Common myeloid progenitor, CD34-positive (primary cell): Measurements from ENCODE around the gene FKBP15.
"Not testable (repeated sequence)": the region's sequence is repeated elsewhere in the genome, so short reads cannot be mapped to it uniquely, and the experiment has no call there.

ENCODE experiments used
- CTCF ChIA-PET: fragments of 350-600 bp; sonication (Branson Sonifier 250); formaldehyde crosslinking; loops from one replicate; lab custom pipeline; 2021; ENCODE audit warnings: antibody characterized with exemption; lab: Charles Lee
- POLR2A ChIA-PET: fragments of 350-600 bp; sonication (Branson Sonifier 250); formaldehyde crosslinking; loops from one replicate; lab custom pipeline; 2021; ENCODE audit warnings: antibody characterized with exemption; lab: Charles Lee
- DNase-seq, 3 donors: peaks; one replicate each; pipeline versions ENCODE4 v3.0.0 to v3.0.0-alpha.2; 2013
- H3K27ac ChIP-seq, 2 experiments: 1 replicate in 1 of 2; 2 replicates in 1 of 2; pipeline ENCODE4 v1.7.0; 2013; ENCODE audit warnings: inconsistent platforms in 2 of 2, low read length in 2 of 2, mild to moderate bottlenecking in 2 of 2, low read depth in 1 of 2, moderate library complexity in 1 of 2; ENCODE audit not compliant: severe bottlenecking in 2 of 2, insufficient read depth in 1 of 2, poor library complexity in 1 of 2
- H3K27me3 ChIP-seq, 5 experiments: replicated peaks in 2 of 5; 1 replicate in 3 of 5; 2 replicates in 2 of 5; pipeline versions ENCODE4 v1.6.1 to v1.7.0; 2013; ENCODE audit warnings: low read length in 4 of 5, mild to moderate bottlenecking in 2 of 5, moderate library complexity in 2 of 5, inconsistent platforms in 1 of 5; ENCODE audit not compliant: insufficient read depth in 5 of 5, control insufficient read depth in 4 of 5
- H3K36me3 ChIP-seq, 4 experiments: 1 replicate in 2 of 4; 2 replicates in 2 of 4; pipeline versions ENCODE4 v1.6.1 to v1.7.0; 2013; ENCODE audit warnings: low read length in 3 of 4, control low read depth in 1 of 4, mild to moderate bottlenecking in 1 of 4; ENCODE audit not compliant: control insufficient read depth in 4 of 4, insufficient read depth in 4 of 4
- H3K4me1 ChIP-seq, 4 experiments: 1 replicate in 3 of 4; 2 replicates in 1 of 4; pipeline versions ENCODE4 v1.6.1 to v1.7.1; 2013; ENCODE audit warnings: low read length in 3 of 4, mild to moderate bottlenecking in 3 of 4, control low read depth in 1 of 4, inconsistent platforms in 1 of 4, moderate library complexity in 1 of 4; ENCODE audit not compliant: control insufficient read depth in 4 of 4, insufficient read depth in 4 of 4; ENCODE audit errors: control extremely low read depth in 1 of 4
- H3K4me3 ChIP-seq, 7 experiments: 1 replicate in 4 of 7; 2 replicates in 3 of 7; pipeline versions ENCODE4 v1.5.1 to v1.7.0; 2013; ENCODE audit warnings: mild to moderate bottlenecking in 7 of 7, low read length in 6 of 7, moderate library complexity in 6 of 7, inconsistent platforms in 2 of 7, low read depth in 2 of 7, control low read depth in 1 of 7; ENCODE audit not compliant: insufficient read depth in 4 of 7, control insufficient read depth in 1 of 7; ENCODE audit errors: extremely low read depth in 1 of 7
- H3K9me3 ChIP-seq, 5 experiments: 1 replicate in 4 of 5; 2 replicates in 1 of 5; pipeline versions ENCODE4 v1.6.1 to v1.7.1; 2013; ENCODE audit warnings: low read length in 4 of 5, mild to moderate bottlenecking in 2 of 5, inconsistent platforms in 1 of 5, low read depth in 1 of 5, moderate library complexity in 1 of 5; ENCODE audit not compliant: control insufficient read depth in 4 of 5, insufficient read depth in 2 of 5; ENCODE audit errors: control extremely low read depth in 1 of 5
- WGBS: methylation state at CpG from one replicate; pipeline ENCODE4 v1.1.5; 2013; ENCODE audit not compliant: insufficient coverage; 5-methylcytosine and 5-hydroxymethylcytosine counted together

The FKBP15 gene

DNA sequence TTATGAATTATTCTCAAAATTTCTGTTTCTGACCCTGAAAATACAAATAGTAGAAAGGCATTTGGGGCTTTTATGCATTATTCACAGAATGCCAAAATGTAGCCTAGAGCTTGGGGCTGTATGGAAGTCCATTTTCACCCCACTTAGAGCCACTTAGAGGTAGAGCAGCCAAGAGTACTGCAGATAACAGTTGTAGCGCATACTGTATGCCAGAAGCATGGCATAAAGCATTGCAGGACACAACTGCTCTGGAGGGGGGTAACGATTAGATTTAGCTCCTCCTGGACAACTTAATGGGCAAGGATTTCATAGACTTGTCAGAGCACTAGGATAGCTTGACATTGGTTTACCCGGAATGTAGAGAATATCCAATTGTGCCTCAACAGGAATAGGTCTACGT, 15.9 kb upstream of the FKBP15 start:
- WGBS: 98% methylated on average over 4 of the region's 4 CpGs
- H3K4me3 ChIP-seq: no peak overlapping the region
- H3K9me3 ChIP-seq: no peaks in the 10 kb centered on the region
- peaks cover 3 to 17% (median 13%) of the 10 kb centered on the region in 4 experiments for H3K4me1 ChIP-seq
- H3K27me3 ChIP-seq: no peaks in the 10 kb centered on the region
- no peak for DNase-seq
- H3K36me3 ChIP-seq: no peaks in the 10 kb centered on the region
- ChIA-PET CTCF (interaction anchor here (1.0 kb wide), 1 partner anchor 9 kb away, joined by 3 read pairs; no protein-coding TSS in a partner anchor), POLR2A (no interaction called here)
- H3K27ac ChIP-seq: no peak overlapping the region

DNA sequence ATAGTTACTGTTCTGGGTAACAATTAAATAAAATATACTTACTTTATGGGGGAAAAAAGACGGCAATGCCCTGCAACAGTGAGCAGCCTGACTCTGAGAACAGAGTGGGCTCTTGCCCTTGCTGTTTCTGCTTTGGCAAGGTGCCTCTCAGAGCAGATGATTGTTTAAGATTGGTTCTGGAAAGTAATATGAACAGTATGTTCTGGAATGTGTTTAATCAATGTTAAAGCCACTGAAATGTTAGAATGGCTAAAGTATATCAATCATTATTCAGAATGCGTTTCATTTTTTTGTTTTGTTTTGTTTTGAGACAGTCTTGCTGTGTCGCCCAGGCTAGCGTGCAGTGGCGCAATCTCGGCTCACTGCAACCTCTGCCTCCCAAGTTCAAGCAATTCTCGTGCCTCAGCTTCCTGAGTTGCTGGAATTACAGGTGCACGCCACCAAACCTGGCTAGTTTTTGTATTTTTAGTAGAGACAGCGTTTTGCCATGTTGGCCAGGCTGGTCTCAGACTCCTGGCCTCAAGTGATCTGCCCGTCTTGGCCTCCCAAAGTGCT, 14.7 kb upstream of the FKBP15 start:
- H3K9me3 ChIP-seq, POLR2A ChIA-PET, H3K4me3 ChIP-seq, H3K27me3 ChIP-seq, DNase-seq, H3K36me3 ChIP-seq, CTCF ChIA-PET, H3K27ac ChIP-seq: not testable (repeated sequence)
- 96% methylated on average over 5 of the region's 10 CpGs for WGBS
- peaks cover 5 to 21% (median 13%) of the 10 kb centered on the region in 4 experiments for H3K4me1 ChIP-seq

DNA sequence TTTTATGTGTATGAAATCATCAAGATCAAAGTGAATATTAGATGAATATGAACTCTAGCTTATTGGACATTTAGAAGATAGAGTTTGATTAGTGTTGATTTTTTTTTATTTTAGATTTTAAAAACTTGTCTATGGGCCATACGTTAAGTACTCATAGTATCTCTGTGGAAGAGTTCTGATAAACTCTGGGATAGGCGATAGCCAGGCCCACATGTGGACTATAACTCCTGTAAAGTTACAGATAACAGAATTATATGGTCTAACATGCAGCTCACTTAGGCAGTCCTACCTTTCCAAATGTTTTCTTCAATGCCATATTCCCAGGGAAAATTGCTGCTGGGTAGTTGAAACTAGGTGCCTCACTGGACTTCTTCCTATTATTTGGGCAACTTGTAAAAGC, 10.6 kb upstream of the FKBP15 start:
- CTCF ChIA-PET: interaction anchor here (0.7 to 1.8 kb wide), 5 partner anchors 8 to 22 kb away, joined by 3 to 6 read pairs (median 4); no protein-coding TSS in a partner anchor
- no peak for DNase-seq
- Histone ChIP-seq H3K4me3 (no peak overlapping the region), H3K27me3 (no peaks in the 10 kb centered on the region), H3K36me3 (no peaks in the 10 kb centered on the region), H3K4me1 (peaks cover 5 to 21% (median 18%) of the 10 kb centered on the region in 4 experiments), H3K27ac (no peak overlapping the region), H3K9me3 (no peaks in the 10 kb centered on the region)
- POLR2A ChIA-PET: interaction anchor here (0.6 kb wide), 1 partner anchor 1038 kb away, joined by 3 read pairs; no protein-coding TSS in a partner anchor
- 93% methylated on average over 2 of the region's 2 CpGs for WGBS

DNA sequence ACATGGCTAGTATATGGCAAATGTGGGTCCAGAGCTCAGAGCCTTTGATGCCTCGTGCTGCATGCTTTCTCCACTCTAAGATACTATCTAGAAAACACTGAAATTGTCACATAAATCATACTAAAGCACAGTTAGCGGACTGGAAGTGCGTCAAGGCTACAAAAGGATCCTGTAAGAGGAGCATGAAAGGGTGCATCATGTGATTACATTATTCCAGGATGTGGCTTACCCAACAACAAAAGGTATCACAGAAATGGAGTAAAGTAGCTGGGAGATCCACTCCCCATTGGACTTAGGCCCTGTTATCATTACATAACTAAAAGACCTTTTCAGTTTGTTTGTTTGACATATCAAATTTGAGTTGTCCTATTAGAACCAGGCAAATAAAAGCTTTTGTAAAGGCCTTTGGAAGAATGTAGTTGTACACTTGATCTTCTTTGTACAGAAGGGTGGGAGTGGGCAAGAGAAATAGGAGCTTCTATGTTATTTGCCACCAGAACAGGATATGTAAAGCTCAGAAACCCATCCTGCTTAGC, 7.1 kb upstream of the FKBP15 start:
- 50% methylated on average over 2 of the region's 3 CpGs for WGBS
- DNase-seq: peak; percentile 37 to 78 (median 60)
- no peaks in the 10 kb centered on the region for H3K27me3 ChIP-seq
- ChIA-PET CTCF (interaction anchor here (0.6 to 1.8 kb wide), 4 partner anchors 8 to 178 kb away, joined by 3 to 4 read pairs (median 3); no protein-coding TSS in a partner anchor), POLR2A (no interaction called here)
- H3K9me3 ChIP-seq: no peaks in the 10 kb centered on the region
- peaks cover 5 to 16% (median 15%) of the 10 kb centered on the region in 4 experiments for H3K4me1 ChIP-seq
- H3K27ac ChIP-seq: no peak overlapping the region
- H3K36me3 ChIP-seq: no peaks in the 10 kb centered on the region
- no peak overlapping the region for H3K4me3 ChIP-seq

DNA sequence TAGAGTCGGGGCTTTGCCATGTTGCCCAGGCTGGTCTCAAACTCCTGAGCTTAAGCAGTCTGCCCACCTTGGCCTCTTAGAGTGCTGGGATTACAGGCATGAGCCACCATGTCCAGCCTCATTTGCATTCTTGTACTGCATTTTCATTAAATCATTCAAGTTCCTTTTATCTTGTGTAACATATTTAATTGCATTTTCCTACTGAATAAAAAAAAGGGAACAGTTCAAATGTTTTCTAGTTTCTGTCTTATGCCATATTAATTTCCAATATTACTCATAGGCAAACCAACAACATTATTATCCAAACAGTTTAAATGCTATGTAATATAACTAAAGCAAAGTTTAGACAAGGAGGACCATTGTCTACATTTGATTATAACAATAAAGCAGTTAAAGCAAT, 6.4 kb upstream of the FKBP15 start:
- no CpG with 5 or more reads among the region's 1 CpG for WGBS
- H3K36me3 ChIP-seq: no peaks in the 10 kb centered on the region
- H3K4me1 ChIP-seq: peaks cover 6 to 11% (median 10%) of the 10 kb centered on the region in 4 experiments
- peak in 1 of 3 donors; percentile 13 for DNase-seq
- no peaks in the 10 kb centered on the region for H3K9me3 ChIP-seq
- POLR2A ChIA-PET: no interaction called here
- no peak overlapping the region for H3K4me3 ChIP-seq
- no peak overlapping the region for H3K27ac ChIP-seq
- CTCF ChIA-PET: interaction anchor here (0.6 to 1.8 kb wide), 3 partner anchors 9 to 47 kb away, joined by 3 to 4 read pairs (median 3); no protein-coding TSS in a partner anchor
- H3K27me3 ChIP-seq: no peaks in the 10 kb centered on the region

DNA sequence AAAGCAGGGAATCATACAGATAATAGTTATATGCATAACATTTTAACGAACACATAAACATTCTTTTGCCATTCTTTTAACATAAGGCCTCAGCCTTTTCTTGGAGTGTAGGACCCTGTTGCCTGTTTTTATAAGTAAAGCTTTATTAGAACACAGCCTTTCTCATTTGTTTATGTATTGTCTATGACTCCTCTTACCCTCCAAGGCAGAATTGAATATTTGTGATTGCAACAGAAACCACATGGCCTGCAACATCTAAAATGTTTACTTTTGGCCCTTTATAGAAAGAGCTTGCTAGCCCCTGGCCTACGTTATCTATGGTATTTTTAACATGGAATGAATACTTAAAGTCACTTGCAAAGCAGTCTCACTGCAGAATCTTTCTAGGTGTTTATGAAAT, 2.9 kb upstream of the FKBP15 start:
- no peak for DNase-seq
- Histone ChIP-seq H3K4me1 (peaks cover 23 to 36% (median 33%) of the 10 kb centered on the region in 4 experiments), H3K27me3 (no peaks in the 10 kb centered on the region), H3K4me3 (no peak overlapping the region), H3K27ac (no peak overlapping the region), H3K36me3 (no peaks in the 10 kb centered on the region), H3K9me3 (no peaks in the 10 kb centered on the region)
- POLR2A ChIA-PET: no interaction called here
- no CpG with 5 or more reads among the region's 2 CpGs for WGBS
- CTCF ChIA-PET: no interaction called here

DNA sequence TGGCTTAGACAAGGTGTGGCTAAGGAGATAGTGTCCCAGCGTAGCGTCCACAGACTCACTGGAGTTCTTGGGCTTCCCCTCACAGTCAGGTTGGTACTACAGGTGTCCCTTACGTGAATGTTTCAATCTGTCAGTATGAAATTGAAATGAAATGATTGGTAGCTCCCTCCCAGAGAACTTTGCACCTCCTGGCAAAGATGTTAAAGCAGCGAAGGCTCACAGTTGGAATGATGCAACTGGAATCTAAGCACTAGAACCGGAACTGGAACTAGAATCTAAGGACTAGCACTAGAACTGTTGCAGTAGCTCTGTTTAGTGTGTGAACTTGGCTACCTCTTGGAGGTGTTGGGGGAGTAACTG, 1.4 kb upstream of the FKBP15 start:
- Histone ChIP-seq H3K4me1 (peaks cover 30 to 40% (median 37%) of the 10 kb centered on the region in 4 experiments), H3K27me3 (no peaks in the 10 kb centered on the region), H3K9me3 (no peaks in the 10 kb centered on the region), H3K4me3 (peak overlapping the region in 3 of 7 experiments; percentile 90 to 95 (median 93)), H3K36me3 (no peaks in the 10 kb centered on the region), H3K27ac (no peak overlapping the region)
- DNase-seq: no peak
- POLR2A ChIA-PET: no interaction called here
- CTCF ChIA-PET: interaction anchor here (1.1 to 3.2 kb wide), 4 partner anchors 9 to 72 kb away, joined by 4 to 9 read pairs (median 6); partner anchors contain the start of gene SLC31A2
- WGBS: 98% methylated on average over 5 of the region's 5 CpGs
